GM12864 (cell line): Measurements from ENCODE around the gene PPP1R9B.

Experiments
- DNase-seq: peaks from one replicate; pipeline ENCODE4 v3.0.0-alpha.2; 2011; ENCODE audit warnings: low read depth
- H3K4me3 ChIP-seq: 2 replicates; pipeline ENCODE4 v1.5.1; 2011; ENCODE audit warnings: mild to moderate bottlenecking, low read depth, low read length, control low read depth
- TF ChIP-seq, protein P1 (sequence below): IDR thresholded peaks from 2 replicates; pipeline ENCODE4 v1.5.1; 2011; ENCODE audit warnings: low read depth, mild to moderate bottlenecking, moderate library complexity, low read length, control low read depth, inconsistent platforms; ENCODE audit errors: missing control alignments

The PPP1R9B gene

DNA sequence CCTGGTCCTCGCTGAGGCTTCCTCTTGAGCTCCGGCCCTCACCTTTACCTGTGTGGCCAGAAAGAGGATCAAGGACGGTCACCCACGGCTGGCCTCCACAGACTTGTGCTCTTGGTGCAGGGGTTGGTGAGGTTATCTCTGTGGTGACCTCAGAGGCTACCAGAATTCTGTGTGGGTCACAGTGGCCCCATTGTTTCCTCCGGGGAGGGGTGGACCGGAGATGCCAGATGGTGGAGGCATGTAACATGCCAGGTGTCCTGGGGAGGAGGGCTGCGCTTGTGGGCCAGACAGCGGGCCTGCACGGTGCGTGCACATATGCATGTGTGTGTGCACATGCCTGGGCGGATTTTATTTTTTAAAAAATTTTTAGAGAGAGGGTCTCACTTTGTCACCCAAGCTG is 21.7 kb upstream of the PPP1R9B start:
- no peak for DNase-seq
- TF ChIP-seq, protein P1, sequence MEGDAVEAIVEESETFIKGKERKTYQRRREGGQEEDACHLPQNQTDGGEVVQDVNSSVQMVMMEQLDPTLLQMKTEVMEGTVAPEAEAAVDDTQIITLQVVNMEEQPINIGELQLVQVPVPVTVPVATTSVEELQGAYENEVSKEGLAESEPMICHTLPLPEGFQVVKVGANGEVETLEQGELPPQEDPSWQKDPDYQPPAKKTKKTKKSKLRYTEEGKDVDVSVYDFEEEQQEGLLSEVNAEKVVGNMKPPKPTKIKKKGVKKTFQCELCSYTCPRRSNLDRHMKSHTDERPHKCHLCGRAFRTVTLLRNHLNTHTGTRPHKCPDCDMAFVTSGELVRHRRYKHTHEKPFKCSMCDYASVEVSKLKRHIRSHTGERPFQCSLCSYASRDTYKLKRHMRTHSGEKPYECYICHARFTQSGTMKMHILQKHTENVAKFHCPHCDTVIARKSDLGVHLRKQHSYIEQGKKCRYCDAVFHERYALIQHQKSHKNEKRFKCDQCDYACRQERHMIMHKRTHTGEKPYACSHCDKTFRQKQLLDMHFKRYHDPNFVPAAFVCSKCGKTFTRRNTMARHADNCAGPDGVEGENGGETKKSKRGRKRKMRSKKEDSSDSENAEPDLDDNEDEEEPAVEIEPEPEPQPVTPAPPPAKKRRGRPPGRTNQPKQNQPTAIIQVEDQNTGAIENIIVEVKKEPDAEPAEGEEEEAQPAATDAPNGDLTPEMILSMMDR: no peak
- no peak overlapping the region for H3K4me3 ChIP-seq

DNA sequence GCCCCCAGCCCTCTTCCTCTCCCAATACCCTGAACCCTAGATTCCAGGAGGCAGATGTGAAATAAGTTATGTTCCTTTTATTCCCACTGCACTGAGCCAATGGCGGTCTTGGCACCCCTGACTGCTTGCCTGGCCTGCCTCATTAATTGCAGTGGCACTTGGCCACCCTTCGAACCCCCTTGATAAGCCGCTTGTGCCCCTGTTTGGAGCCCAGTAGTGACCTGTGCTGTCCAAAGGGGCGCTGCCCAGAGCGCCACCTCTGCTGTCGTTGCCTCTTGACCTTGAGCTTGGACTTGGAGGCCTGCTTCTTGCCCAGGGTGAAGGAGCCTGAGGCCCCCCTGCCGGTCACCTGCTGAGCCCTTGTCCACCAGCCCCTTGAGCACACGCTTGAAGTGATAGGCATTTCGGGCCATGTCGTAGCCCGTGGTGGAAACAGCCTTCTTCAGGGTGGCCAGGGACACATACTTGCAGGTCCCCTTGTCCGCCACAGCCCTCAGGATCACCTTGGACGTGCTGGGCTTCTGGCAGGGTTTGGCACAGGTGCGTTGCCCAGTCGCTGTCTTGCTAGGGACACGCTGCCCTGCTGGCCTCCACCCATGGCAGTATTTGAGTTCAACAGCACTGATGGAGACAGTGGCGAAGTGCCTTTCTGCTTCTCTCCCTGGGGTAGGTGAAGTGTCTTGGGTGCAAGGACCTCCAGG is 21.0 kb upstream of the PPP1R9B start:
- H3K4me3 ChIP-seq: no peak overlapping the region
- no peak for DNase-seq
- TF ChIP-seq, protein P1: no peak

DNA sequence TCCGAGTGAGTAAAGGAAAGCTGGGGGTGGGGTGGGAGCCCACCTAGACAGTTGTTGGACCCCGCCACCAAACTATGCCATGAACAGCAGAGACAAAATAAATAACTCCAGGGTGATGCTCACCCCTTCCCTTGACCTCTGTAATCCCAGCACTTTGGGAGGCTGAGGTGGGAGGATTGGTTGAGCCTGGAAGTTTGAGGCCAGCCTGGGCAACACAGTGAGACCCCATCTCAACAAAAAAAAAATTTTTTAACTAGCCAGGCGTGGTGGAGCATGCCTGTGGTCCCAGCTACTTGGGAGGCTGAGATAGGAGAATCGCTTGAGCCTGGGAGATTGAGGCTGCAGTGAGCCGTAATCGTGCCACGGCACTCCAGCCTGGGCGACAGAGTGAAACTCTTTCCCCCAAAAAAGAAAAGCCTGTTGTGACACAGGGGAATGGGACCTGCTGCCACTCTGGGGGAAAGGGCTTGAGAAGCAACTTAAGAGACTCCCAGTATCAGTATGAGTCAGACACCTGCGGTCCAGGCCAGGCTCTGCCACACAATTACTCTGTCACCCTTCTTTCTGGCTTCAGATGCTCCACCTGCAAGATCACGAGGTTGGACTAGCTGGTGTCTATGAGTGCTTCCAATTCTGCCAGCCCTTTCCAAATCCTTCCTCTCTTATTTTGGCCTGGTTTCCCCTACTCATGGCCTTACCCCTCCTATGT is 20.3 kb upstream of the PPP1R9B start:
- DNase-seq: no peak
- H3K4me3 ChIP-seq: no peak overlapping the region
- TF ChIP-seq, protein P1: no peak

DNA sequence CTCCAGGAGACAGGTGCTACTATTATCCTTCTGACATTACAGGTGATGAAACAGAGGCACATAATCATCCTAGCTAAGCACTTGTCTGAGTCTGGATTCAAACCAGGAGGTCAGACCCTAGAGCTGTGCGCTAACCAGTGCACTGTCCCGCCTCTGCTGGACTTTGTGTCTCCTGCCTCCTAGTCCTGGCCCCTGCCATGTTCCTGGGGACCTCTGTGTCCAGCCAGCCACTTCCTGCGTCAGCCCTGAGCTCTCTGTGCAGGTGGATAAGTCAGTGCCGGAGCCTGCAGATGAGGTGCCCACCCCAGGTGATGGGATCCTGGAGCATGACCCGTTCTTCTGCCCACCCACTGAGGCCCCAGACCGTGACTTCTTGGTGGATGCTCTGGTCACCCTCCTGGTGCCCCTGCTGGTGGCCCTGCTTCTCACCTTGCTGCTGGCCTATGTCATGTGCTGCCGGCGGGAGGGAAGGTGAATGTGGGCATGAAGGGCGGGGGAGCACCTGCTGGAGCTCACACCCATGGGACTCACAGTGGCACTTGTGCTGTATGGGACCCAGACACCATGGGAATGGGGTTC is 19.5 kb upstream of the PPP1R9B start:
- DNase-seq: no peak
- H3K4me3 ChIP-seq: no peak overlapping the region
- TF ChIP-seq, protein P1: no peak

DNA sequence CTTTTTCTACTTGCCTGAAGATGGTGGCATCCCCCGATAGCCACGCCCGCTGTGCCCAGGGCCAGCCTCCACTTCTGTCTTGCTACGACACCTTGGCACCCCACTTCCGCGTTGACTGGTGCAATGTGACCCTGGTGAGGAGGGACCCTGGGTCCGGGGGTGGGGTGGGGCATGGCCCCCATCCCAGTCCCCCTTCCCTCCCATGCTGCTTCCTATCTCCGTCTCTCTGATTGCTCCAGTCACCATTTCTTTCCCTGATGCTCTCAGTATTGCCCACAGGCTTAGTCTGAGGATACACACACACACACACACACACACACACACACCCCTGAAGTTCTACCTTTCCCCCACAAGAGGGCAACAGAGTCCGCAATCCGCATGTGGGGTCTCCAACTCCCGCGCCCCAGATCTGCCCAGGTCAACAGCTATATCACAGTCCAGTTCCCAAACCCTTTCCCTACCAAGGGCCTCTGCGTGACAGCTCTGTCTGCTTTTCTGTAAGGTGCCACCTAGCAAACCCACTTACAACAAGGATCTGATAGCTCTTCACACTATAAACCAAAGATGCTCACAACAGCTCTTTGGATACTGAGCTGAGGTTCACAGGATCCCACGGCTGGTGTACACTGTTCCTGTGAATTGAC is 18.8 kb upstream of the PPP1R9B start:
- TF ChIP-seq, protein P1: peak; percentile 94
- no peak overlapping the region for H3K4me3 ChIP-seq
- DNase-seq: no peak

DNA sequence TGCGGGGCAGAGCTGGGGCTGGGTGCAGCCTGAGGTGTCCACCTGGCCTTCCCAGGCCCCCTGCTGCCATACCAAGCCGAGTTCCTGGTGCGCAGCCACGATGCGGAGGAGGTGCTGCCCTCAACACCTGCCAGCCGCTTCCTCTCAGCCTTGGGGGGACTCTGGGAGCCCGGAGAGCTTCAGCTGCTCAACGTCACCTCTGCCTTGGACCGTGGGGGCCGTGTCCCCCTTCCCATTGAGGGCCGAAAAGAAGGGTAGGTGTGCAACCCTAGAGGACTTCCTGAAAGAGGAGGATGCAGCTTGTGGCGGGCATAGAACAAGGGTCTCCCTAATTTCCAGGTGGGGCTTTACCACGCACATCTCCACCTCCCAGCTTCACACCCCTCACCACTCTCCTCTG is 17.8 kb upstream of the PPP1R9B start:
- no peak overlapping the region for H3K4me3 ChIP-seq
- TF ChIP-seq, protein P1: no peak

More for the DNA sequence above, 17.8 kb upstream of the PPP1R9B start:
- no peak for DNase-seq
